ENCODE data around the gene ZNF598. TPM values are rescaled to one million over a fixed set of nuclear protein-coding genes. Genes with fewer than 3 reads are reported as not detected.
"Not testable (repeated sequence)": the region's sequence is repeated elsewhere in the genome, so short reads cannot be mapped to it uniquely, and the experiment has no call there.

Gene ZNF598
- total RNA-seq, 1 donor from 2014 or later = 105 TPM

DNA sequence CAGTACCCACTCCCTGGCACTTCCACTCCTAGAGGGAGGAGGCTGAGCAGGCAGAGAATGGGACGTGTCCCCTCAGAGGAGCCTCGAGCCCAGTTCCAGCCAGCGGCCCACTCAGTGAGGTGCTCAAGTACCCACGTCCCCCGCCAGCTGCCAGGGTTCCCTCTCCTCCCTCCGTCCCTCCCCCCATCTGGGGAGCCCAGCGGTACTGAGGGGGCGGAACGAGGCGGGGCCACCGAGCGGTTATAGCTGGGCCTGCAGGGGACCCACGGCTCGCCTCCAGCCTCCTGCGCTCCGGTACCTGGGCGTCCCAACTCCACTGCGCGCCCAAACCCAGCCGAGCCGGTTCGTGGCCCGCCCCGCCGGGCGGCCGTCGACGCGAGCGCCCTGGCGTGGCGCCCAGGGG lies 9.9 kb upstream of the ZNF598 start, which contains the start of gene NPW:
NPW (plus strand) TSS at position 268 of the 403 bp plus-strand sequence.
- Mint-ChIP-seq H3K4me3 (peak within 1 kb of the TSS; percentile 42), H3K27me3 (ENCODE audit: insufficient read depth) (peaks cover 28% of the 10 kb centered on the region), H3K27ac (peak within 1 kb of the TSS; percentile 52), H3K9me3 (no peaks in the 10 kb centered on the region), H3K36me3 (ENCODE audit: low read depth) (no peaks in the 10 kb centered on the region), H3K4me1 (ENCODE audit: low read depth) (peaks cover 16% of the 10 kb centered on the region)
- no peak for DNase-seq (ENCODE audit: low spot score)
- intact Hi-C loops (cut with micrococcal nuclease) = no loop called here

- Mint-ChIP-seq H3K4me1 (ENCODE audit: low read depth) (peaks cover 4% of the 10 kb centered on the region), H3K36me3 (ENCODE audit: low read depth) (no peaks in the 10 kb centered on the region), H3K27me3 (ENCODE audit: insufficient read depth) (peaks cover 18% of the 10 kb centered on the region), H3K27ac (no peak overlapping the region), H3K4me3 (no peak overlapping the region), H3K9me3 (no peaks in the 10 kb centered on the region)
- no peak for DNase-seq (ENCODE audit: low spot score)
- intact Hi-C loops (cut with micrococcal nuclease) = no loop called here
Observed at GRCh38 chr16:2016407-2016922, 6.8 kb upstream of the ZNF598 start.

- Mint-ChIP-seq H3K27ac (no peak overlapping the region), H3K27me3 (ENCODE audit: insufficient read depth) (peaks cover 15% of the 10 kb centered on the region), H3K4me3 (no peak overlapping the region), H3K4me1 (ENCODE audit: low read depth) (peaks cover 4% of the 10 kb centered on the region), H3K36me3 (ENCODE audit: low read depth) (no peaks in the 10 kb centered on the region), H3K9me3 (no peaks in the 10 kb centered on the region)
- DNase-seq (ENCODE audit: low spot score) = no peak
- intact Hi-C loops (cut with micrococcal nuclease) = no loop called here
Observed at GRCh38 chr16:2015947-2016208, 6.3 kb upstream of the ZNF598 start.

DNA sequence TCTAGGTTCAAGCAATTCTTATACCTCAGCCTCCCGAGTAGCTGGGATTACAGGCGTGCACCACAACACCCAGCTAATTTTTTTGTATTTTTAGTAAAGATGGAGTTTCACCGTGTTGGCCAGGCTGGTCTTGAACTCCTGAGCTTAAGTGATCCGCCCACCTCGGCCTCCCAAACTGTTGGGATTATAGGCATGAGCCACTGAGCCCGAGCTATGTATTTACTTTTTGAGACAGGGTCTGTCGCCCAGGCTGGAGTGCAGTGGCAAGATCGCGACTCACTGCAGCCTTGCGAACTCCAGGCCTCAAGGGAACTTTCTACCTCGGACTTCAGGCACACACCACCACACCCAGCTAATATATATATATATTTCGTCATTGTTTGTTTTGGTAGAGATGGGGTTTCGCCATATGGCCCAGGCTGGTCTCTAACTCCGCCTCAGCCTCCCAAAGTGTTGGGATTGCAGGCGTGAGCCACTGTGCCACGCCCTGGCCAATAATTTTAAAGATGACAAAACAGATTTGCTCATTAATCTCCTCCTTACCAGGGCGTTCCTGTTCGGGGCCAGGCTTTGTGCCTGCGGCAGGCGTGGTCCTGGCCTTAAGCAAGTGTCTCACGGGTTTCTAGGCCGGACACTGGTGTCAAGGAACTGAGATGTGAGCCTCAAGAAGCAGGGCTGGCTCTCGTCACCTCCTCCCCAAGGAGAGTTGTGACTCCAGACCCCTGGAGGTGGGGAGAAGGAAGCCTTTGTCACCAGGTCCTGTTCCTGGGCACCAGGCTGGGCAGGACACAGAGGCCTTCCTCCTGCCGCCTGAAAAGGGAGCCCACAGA lies 5.7 kb upstream of the ZNF598 start:
- Mint-ChIP-seq H3K27me3 (ENCODE audit: insufficient read depth) (peaks cover 12% of the 10 kb centered on the region), H3K27ac (no peak overlapping the region)
- intact Hi-C loops (cut with micrococcal nuclease) = no loop called here

GRCh38 chr16:2013527-2013926 lies 3.9 kb upstream of the ZNF598 start:
- no peak for DNase-seq (ENCODE audit: low spot score)
- Mint-ChIP-seq H3K4me1 (ENCODE audit: low read depth) (peaks cover 9% of the 10 kb centered on the region), H3K4me3 (no peak overlapping the region), H3K36me3 (ENCODE audit: low read depth) (peaks cover 6% of the 10 kb centered on the region), H3K27me3 (ENCODE audit: insufficient read depth) (peaks cover 4% of the 10 kb centered on the region), H3K9me3 (no peaks in the 10 kb centered on the region), H3K27ac (no peak overlapping the region)
- intact Hi-C loops (cut with micrococcal nuclease) = no loop called here

More for the DNA sequence above, 5.7 kb upstream of the ZNF598 start:
- H3K4me3 Mint-ChIP-seq = no peak overlapping the region
- peaks cover under 1% of the 10 kb centered on the region for H3K36me3 Mint-ChIP-seq (ENCODE audit: low read depth)
- no peak for DNase-seq (ENCODE audit: low spot score)
- H3K9me3 Mint-ChIP-seq = no peaks in the 10 kb centered on the region
- peaks cover 2% of the 10 kb centered on the region for H3K4me1 Mint-ChIP-seq (ENCODE audit: low read depth)

- H3K4me1 Mint-ChIP-seq (ENCODE audit: low read depth) = peaks cover 22% of the 10 kb centered on the region
- H3K27ac Mint-ChIP-seq; H3K27me3 Mint-ChIP-seq (ENCODE audit: insufficient read depth); H3K9me3 Mint-ChIP-seq; H3K4me3 Mint-ChIP-seq; intact Hi-C loops (cut with micrococcal nuclease); DNase-seq (ENCODE audit: low spot score): not testable (repeated sequence)
- peaks cover 14% of the 10 kb centered on the region for H3K36me3 Mint-ChIP-seq (ENCODE audit: low read depth)
Observed at GRCh38 chr16:2011726-2012125, 2.1 kb upstream of the ZNF598 start.

- intact Hi-C loops (cut with micrococcal nuclease) = loop anchor here (1.0 kb wide), 3 partner anchors 14 to 38 kb away; partner anchors contain the start of genes NTHL1 and TSC2
- H3K4me1 Mint-ChIP-seq (ENCODE audit: low read depth) = peaks cover 26% of the 10 kb centered on the region
- peak overlapping the region; percentile 86 for H3K27ac Mint-ChIP-seq
- no peaks in the 10 kb centered on the region for H3K9me3 Mint-ChIP-seq
- H3K4me3 Mint-ChIP-seq = peak overlapping the region; percentile 91
- no peak for DNase-seq (ENCODE audit: low spot score)
- peaks cover 14% of the 10 kb centered on the region for H3K36me3 Mint-ChIP-seq (ENCODE audit: low read depth)
- no peaks in the 10 kb centered on the region for H3K27me3 Mint-ChIP-seq (ENCODE audit: insufficient read depth)
Observed at GRCh38 chr16:2009164-2009711, 383 bp downstream of the ZNF598 start.

DNA sequence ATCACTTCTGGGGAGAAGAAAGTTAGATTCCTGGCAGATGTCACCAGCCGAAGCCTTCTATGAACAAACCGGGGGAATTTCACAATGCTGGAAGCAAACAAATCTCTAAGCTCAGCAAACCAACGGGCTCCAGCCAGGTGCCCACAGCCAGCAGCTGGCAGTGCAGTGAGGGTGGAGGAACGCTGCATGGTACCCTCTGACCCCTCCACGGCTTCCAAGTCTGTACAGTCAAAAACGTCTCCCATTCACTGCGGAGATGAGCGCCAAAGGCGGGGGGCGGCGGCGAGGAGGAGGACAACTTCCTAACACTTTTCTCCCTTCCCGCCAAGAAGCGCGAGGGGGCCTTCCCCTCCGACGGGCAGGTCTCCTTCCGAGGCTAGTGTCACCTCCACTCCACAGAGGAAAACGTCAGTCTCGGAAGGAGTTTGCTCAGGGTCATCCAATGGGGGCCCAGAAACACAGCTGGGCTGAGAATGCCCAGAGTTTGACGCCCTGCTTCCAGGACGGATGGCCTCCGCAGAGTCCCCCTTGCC lies 924 bp downstream of the ZNF598 start:
- Mint-ChIP-seq H3K9me3 (no peaks in the 10 kb centered on the region), H3K4me3 (peak overlapping the region; percentile 91), H3K27ac (peak overlapping the region; percentile 86), H3K4me1 (ENCODE audit: low read depth) (peaks cover 26% of the 10 kb centered on the region), H3K27me3 (ENCODE audit: insufficient read depth) (no peaks in the 10 kb centered on the region), H3K36me3 (ENCODE audit: low read depth) (peaks cover 14% of the 10 kb centered on the region)
- intact Hi-C loops (cut with micrococcal nuclease) = loop anchor here (1.0 kb wide), 3 partner anchors 15 to 39 kb away; partner anchors contain the start of genes NTHL1 and TSC2
- DNase-seq (ENCODE audit: low spot score) = no peak

DNA sequence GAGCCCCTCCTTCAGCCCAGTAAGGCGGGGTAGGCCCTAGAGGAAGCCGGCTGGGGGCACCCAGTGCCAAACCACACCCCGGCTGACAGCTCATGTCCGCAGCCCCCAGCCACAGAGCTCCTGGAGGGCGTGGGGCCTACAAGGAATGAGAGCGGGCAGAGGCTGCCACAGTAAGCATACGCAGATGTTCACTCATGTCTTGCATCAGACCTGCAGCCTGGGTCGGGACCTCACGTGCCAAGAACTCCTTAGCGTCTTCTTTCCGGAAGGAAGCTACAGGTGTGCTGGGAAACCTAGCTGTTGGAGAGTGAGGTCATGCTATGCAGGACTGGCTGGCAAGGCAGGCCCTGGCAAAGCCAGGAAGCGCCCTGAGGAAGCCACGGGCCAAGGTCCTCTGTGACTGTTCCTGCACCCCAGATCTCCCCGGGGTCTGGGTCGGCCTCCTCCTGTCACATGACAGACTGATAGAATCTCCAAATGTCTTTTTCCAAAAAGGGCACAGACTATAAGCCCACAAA lies 1.6 kb downstream of the ZNF598 start:
- Mint-ChIP-seq H3K9me3 (no peaks in the 10 kb centered on the region), H3K27ac (peak overlapping the region; percentile 86), H3K27me3 (ENCODE audit: insufficient read depth) (no peaks in the 10 kb centered on the region), H3K4me3 (peak overlapping the region; percentile 91), H3K4me1 (ENCODE audit: low read depth) (peaks cover 26% of the 10 kb centered on the region), H3K36me3 (ENCODE audit: low read depth) (peaks cover 14% of the 10 kb centered on the region)
- no peak for DNase-seq (ENCODE audit: low spot score)
- intact Hi-C loops (cut with micrococcal nuclease) = no loop called here

DNA sequence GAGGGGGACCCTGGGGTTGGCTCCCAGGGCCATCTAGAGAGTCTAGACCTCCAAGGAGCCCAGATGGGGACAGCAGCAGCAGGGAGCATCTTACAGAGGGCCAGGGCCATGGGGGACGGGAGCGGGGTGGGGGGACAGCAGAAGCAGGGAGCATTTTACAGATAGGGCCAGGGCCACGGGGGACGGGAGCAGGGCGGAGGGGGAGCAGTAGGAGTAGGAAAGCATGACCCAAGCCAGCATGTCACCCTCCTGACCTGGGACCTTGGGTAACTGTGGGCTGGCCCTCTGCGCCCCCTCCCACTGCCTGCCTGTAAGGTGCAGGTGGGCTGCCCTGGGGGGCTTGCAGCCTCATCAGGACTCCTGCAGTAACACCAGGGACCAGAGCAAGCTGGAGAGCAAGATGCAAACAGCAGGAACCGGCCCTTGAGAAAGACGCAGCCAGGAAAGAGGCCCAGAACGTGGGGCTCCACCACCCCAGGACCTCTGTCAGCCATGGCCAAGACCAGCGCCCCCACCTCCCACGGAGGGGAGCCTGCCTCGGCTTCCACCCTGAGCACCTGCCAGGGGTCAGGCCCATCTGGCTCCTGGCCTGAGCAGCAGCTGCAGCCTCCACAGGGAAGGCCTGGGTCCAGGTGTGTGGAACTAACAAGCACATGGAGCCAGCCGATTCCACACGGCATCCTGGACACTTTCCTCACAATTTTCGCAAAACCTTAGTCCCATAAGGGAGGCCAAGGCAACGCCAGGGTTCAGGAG lies 2.4 kb downstream of the ZNF598 start:
- Mint-ChIP-seq H3K4me3 (peak overlapping the region; percentile 91), H3K36me3 (ENCODE audit: low read depth) (peaks cover 17% of the 10 kb centered on the region), H3K9me3 (no peaks in the 10 kb centered on the region)

GRCh38 chr16:2006317-2006716 lies 3.3 kb downstream of the ZNF598 start:
- Mint-ChIP-seq H3K36me3 (ENCODE audit: low read depth) (peaks cover 18% of the 10 kb centered on the region), H3K4me1 (ENCODE audit: low read depth) (peaks cover 26% of the 10 kb centered on the region), H3K4me3 (no peak overlapping the region), H3K27ac (peak overlapping the region; percentile 44), H3K9me3 (no peaks in the 10 kb centered on the region), H3K27me3 (ENCODE audit: insufficient read depth) (no peaks in the 10 kb centered on the region)
- intact Hi-C loops (cut with micrococcal nuclease) = no loop called here
- DNase-seq (ENCODE audit: low spot score) = no peak

More for the DNA sequence above, 2.4 kb downstream of the ZNF598 start:
- no peaks in the 10 kb centered on the region for H3K27me3 Mint-ChIP-seq (ENCODE audit: insufficient read depth)
- intact Hi-C loops (cut with micrococcal nuclease) = no loop called here
- H3K27ac Mint-ChIP-seq = peak overlapping the region; percentile 80
- H3K4me1 Mint-ChIP-seq (ENCODE audit: low read depth) = peaks cover 26% of the 10 kb centered on the region
- DNase-seq (ENCODE audit: low spot score) = no peak

- peaks cover 21% of the 10 kb centered on the region for H3K36me3 Mint-ChIP-seq (ENCODE audit: low read depth)
- H3K27ac Mint-ChIP-seq = no peak overlapping the region
- H3K4me3 Mint-ChIP-seq = peak overlapping the region; percentile 68
- intact Hi-C loops (cut with micrococcal nuclease) = no loop called here
- H3K27me3 Mint-ChIP-seq (ENCODE audit: insufficient read depth) = no peaks in the 10 kb centered on the region
- peaks cover 26% of the 10 kb centered on the region for H3K4me1 Mint-ChIP-seq (ENCODE audit: low read depth)
- no peak for DNase-seq (ENCODE audit: low spot score)
- H3K9me3 Mint-ChIP-seq = no peaks in the 10 kb centered on the region
Observed at GRCh38 chr16:2005646-2006045, 4.0 kb downstream of the ZNF598 start.

All from activated T-helper 1 cell treated with anti-CD3 and anti-CD28 coated beads, Interleukin-12 subunit alpha, Interleukin-12 subunit beta, Interleukin-2, Interleukin-4 antibody, amounts not matched to agents 30 ng/mL and 10 ng/mL and 1 ng/mL, durations not matched to agents 14 hours and 24 hours and 36 hours (primary cell).